Stimulated activated CD8-positive, alpha-beta memory T cell treated with anti-CD3 and anti-CD28 coated beads, Interleukin-12 subunit alpha, Interleukin-12 subunit beta, amount 100 ng/mL, for 4 hours (primary cell): Measurements from ENCODE around the gene SH3BP5L.

ENCODE experiments used
- DNase-seq: peaks from one replicate; pipeline ENCODE4 v3.0.0-alpha.2; 2020; ENCODE audit warnings: low read depth

Gene SH3BP5L

DNA sequence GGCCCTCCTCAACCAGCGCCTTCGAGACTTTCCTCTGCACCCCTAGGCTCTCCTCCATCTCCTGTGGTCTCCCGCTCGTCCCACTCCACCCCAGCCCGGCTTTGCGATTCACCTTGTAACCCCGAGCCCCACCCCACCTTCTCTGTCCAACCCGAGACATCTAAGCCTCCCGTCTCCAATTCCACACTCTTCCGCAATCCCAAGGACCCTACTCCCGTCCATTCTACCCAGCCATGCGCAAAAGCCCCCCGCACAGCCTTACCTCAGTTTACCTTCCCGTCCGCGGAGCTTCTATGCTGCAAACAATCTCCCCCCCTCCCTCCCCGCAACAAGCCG lies 174 bp downstream of the SH3BP5L start:
- DNase-seq, result no peak

DNA sequence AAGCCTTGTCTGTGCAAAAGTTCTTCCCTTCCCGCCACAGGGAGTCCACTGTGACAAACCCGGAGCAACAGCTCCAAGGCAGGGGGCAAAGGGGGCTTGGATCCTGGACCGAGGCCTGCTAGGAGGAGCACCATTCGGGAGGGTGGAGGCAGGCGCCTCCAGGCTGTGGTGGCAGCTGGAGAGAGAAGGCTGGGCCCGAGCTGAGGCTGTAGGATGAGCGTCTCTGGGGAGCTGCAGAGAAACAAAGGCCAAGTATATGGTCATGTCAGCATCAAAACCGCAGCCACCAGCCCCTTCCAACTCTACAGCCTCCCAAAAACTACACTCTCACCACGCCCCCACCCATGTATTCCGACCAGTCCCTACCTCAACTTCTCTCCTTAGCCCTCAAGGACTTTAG lies 579 bp downstream of the SH3BP5L start:
- DNase-seq, result no peak

DNA sequence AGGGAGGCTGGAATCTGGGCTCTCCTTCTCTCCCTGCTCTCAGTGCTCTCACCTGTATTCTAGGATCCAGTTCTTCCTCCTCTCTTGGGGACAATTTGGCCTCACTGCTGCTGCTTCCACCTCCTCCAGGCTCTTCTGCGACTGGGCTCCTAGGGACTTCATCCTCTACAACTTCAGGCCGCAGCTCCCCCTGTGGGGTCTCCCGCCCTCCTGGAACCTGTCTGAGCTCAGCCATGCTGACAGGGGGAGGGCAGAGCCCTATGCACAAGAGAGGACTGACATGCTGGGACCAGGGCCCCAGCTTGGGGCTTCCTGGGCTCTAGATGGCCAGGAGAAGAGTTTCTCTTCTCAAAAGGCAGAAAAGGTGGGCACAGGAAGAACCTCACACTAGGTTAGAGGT lies 1.0 kb downstream of the SH3BP5L start:
- no peak for DNase-seq

DNA sequence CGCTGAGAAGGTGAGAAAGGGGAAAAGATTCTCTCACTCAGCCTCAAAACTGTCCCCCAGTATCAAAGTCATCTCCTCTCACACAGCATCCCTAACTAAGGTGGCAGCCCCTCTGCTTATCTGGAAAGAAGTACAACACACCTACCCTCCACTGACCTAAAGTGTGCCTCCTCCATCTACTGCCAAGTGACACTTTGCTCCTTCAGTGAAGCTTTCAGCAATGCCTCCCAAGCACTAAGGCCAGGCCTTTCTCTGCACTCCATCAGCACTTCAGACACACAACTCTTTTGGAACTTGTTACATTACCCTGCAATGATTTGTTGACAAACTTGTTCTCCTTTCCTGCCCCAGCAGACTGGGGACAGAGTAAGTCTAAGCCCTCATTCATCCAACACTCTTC lies 1.4 kb downstream of the SH3BP5L start:
- DNase-seq, result no peak

DNA sequence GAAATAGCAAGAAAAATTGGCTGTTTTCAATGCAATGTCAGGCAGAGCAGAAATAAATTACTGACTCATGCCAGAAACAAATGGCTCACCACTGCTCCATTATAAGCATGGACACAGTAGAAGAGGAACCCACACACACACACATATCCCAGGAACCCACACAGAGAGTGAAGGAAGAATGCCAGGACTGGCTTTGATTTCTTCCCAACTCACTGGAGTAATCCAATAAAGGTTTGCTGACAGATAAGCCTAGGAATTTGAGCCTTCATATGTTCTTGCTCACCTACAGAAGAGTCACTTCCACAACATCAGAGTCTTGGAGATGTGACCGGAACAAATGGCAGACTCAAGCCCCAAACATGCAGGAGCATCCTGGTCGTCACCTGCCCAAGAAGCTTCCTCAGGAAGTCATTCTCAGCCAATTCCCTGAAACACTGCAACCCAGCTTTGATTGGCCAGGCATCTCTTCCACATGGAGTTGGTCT lies 2.2 kb downstream of the SH3BP5L start:
- DNase-seq, result no peak

DNA sequence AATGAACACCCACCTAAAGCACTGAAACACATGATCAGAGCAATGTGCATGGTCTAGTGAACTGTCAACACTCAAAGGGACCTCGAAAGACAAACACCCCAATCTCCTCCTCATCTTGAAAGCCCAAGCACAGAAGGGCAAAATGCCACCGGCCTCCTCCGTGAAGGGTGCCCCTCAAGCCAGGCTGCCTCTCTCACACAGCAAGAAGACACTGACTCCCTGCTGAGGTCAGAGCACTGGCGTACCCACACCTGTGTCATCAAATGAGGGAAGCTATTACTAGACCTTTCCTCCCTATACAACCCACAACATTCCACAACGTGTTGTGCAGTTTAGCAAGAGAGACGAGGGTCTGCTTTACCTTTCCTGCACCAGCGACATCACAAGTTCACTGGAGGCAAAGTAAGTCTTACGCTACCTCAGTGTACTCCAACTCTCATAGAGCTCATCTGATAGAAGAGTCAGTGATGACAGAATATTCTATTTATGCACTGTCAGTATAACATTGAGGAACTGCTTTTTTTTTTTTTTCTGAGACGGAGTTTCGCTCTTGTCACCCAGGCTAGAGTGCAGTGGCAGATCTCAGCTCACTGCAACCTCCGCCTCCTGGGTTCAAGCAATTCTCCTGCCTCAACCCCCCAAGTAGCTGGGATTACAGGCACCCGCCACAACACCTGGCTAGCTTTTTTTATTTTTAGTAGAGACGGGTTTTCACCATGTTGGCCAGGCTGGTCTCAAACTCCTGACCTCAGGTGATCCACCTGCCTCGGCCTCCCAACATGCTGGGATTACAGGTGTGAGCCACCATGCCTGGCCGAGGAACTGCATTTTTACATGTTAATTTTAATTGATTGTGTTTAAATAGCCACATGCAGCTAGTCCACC lies 3.3 kb downstream of the SH3BP5L start:
- no peak for DNase-seq

DNA sequence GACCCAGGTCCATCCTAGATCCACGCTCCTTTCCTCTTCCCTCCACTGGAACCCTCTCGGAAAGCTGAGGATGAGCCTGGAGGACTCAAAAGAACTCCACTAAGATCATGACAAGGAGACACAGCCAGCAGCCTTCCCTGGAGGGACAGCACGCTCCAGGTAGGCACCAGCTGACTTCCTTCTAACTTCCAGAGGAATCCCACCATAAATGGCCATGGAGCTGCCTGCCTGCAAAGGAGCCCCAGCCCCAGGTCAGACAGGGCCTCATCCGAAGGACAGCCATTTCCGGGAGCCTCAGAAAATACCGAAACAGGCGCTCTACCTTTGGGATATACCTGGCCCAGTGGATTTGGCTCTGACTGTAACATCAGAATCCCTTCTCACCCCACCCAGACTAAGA lies 4.1 kb downstream of the SH3BP5L start:
- DNase-seq, result no peak

DNA sequence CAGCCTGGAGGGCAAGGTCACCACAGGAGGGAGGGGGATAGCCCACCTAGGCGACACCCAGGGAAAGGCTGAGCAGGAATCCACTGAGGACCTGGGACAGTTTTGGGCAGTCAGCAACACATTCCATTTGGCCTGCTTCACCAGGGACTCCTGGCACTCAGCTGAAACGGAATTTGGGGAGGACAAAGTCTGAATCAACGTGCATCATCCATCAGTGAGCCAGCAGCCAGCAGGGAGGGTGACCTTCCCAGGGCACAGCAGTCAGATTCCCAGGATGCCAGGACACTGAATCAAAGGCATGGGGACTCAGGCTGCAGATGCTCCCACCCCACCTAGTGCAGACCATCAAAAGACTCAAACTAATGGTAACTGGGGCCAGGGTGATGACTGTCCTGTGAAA lies 4.6 kb downstream of the SH3BP5L start:
- no peak for DNase-seq

DNA sequence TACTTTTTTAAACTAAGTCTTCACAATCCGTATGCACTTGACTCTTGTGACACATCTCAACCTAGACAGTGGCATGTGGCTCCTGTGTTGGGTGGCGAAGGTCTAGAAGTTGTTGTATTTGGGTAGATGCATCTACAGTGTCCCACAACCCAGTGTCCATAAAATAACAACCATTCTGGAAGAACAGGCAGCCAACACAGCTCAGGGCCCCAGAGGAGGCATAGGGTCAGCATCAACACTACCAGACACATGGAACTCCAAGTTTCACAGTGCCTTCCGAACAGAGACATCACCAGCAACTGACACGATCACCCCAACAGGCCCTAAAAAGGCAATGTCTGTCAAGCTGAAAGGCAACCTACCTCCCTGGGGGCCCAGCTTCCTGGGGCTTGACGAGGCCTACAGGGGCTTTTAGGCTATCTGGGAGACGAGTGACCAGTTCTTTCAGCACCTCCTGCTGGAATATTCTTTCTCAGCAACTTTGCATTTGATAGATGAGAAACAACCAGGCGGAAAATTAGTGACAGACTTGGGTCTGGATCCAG lies 5.6 kb downstream of the SH3BP5L start:
- no peak for DNase-seq

DNA sequence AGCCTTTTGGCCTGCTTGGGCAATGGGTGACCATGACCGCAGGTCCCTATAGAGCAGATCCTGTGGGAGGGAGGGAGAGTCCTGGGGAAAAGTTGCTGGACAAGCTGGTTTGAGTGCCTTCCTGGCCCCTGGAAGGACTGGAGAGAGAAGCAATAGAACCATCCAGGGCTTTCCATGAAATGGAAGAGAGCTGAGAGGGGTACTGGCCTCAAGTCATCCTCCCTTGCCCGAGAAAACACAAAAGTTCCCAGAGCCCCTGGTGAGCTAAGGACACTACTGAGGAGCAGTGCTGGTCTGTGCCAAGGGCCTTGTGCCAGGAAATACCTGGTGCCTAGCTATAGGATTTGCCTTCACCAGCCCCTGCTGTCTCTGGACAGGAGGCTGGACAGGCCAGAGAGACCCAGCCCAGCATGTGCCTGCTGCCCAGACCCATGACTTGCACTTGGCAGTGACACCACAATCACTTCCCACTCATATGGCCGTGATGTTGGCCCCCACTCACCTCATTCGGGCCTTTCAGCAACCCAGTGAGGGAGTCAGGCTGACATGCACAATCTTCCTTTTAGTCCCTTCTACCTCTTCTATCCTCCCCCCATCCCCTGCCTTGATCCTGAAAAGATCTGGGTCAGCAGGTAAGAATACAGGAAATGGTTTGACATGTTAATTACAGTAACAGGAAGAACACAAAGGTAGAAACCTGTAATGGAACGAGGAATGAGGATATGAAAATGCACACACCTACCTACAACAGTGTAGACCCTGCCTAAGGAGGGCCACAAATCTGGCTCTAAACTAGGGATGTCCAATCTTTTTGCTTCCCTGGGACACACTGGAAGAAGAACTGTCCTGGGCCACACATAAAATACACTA lies 7.0 kb downstream of the SH3BP5L start:
- DNase-seq, result no peak

DNA sequence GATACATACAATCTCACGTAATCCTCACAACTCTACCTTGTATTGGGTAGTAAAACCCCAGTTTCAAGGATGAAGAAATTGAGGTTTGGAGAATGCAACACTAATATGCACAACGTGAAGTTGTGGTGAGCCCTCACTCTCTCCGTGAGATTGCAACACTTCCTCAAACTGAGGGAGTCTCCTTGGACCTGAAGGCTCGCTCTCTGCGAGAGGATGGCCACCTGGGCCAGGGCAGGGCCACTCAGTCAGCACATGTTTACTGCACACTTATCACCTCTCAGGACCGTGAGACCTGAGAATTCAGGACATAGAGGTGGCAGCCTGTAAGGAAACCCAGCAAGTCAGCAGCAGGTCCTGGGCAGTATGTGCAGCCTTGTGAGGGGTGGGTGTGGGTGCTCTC lies 8.7 kb downstream of the SH3BP5L start:
- no peak for DNase-seq

DNA sequence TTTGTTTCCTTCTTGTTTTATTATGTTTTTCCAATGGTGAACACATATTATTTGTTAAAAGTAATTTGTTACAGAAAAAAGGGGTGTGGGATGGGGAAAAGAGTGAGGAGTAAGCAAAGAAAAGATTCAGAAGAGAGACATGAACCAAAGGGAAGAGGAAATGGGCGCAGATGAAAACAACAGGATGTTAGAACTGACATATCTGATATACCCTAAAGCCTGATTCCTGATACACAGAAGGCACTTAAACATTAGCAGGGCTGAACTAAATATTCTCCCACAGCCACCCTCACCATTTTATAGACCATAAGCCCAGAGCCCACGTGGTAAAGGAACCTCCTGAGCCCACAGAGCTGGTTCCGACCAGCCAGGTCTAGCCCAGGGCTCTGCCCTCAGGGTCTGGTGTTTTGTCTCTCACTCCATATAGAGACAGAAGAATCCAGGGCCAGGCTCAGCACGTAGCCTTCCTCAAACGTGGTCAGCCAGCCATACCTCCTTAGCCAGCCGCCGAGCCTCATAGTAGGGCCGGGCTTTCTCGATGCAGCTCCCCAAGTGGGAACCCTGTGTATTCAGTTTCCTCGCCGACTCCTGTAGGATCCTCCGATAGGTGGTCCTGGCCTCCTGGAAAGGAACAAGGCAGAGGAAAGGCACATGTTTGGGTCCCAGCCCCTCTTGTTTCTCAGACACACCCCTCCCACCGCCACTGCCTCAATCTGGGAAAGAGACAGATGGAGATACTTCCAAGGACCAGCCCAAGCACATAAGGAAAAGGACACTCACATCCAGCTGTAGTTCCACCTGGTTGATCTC lies 9.5 kb downstream of the SH3BP5L start:
- no peak for DNase-seq

DNA sequence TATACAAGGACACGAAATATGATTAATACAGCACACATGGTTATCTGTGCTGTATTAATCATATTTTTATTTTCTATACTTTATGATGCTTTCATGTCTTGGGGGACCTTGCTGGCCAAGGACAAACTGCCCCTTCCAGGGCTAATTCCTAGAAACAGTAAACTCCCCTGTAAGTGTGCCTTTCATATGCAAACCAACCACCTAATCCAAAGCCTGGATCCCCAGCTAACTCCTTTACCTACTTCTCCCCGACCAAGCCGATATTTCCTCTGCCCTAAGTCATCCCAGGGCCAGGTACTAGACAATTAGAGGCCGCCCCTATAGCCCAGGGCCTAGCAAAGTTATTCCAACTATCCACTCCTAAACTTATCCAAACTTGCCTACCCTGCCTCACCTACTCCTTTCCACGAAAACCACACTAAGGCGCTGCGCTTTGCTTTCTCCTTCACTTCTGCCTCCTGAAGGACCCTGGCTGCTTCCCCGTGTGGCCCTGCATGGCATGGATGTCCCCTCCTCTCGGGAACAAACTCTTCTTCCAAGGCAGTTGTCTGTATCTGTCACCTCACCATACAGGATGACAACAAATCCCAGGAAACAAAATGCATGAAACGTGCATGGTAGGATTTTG lies 10.2 kb downstream of the SH3BP5L start:
- DNase-seq, result no peak

DNA sequence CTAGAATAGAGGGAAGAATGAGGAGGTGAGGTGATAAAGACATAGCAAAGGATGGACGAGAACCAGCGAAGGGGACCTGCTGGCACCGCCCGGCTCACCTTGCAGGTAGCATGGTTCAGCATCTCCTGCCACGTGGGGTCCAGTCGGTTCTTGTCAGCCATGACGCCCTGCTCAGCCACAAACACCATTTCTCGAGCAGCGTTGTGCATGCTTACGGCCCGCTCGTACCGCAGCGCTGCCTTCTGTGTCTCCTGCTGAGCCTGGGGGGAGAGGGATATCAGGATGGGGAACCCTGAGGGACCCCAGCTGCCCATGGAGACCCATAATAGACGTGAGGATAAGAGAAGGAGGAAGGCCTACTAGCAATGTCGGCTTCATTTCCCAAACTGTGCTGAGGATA lies 11.4 kb downstream of the SH3BP5L start:
- DNase-seq, result no peak

DNA sequence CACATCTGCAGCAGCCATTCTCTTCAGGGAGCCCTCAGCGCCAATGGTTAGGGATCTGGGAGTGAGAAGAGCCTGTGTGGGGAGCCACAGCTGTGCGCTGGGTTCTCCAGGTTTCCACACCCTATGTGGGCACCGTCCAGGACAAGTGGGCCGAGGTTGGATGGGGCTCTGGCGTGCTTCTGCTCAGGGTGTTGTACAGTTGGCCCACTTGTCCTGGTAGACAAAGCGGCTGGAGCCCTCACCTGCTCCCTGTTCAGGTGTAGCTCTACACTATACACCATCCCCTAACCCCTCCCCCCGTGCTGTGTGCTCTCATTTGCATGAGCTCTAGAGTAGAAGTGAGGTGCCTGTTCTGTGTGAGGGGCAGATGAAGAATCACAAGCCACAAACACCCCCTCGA lies 12.2 kb downstream of the SH3BP5L start:
- DNase-seq, result no peak

DNA sequence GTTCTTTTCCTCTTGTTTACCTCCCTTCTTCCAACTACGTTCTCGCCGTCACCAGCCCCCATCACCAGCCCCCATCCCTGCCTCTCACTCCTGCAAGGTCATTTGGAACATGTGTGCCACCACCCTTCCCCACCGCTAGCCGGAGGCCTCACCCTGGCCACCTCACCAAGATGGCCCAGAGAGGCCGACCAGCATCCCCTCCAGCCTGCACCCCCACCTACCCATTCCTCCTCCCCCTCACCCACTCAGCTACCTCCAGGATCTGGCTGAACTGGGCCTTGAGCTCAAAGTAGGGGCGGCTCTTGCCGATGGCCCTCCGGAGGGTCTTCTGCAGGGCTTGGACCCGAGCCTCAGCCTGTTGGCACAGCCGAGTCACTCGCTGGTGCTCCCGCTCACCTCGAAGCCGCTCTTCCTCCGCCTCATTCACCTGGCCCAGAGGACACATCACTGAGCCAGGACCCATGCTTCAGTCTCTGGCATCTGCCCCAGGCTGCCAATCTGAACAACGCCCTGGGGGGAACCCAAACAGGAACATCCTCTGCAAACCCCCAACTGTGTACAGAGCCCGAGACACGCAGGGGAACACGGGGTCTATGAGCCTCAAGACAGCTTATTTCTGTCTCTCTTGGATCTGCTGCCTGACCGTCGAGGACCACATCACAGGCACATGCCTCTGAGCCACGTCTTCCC lies 12.8 kb downstream of the SH3BP5L start:
- DNase-seq, result no peak

DNA sequence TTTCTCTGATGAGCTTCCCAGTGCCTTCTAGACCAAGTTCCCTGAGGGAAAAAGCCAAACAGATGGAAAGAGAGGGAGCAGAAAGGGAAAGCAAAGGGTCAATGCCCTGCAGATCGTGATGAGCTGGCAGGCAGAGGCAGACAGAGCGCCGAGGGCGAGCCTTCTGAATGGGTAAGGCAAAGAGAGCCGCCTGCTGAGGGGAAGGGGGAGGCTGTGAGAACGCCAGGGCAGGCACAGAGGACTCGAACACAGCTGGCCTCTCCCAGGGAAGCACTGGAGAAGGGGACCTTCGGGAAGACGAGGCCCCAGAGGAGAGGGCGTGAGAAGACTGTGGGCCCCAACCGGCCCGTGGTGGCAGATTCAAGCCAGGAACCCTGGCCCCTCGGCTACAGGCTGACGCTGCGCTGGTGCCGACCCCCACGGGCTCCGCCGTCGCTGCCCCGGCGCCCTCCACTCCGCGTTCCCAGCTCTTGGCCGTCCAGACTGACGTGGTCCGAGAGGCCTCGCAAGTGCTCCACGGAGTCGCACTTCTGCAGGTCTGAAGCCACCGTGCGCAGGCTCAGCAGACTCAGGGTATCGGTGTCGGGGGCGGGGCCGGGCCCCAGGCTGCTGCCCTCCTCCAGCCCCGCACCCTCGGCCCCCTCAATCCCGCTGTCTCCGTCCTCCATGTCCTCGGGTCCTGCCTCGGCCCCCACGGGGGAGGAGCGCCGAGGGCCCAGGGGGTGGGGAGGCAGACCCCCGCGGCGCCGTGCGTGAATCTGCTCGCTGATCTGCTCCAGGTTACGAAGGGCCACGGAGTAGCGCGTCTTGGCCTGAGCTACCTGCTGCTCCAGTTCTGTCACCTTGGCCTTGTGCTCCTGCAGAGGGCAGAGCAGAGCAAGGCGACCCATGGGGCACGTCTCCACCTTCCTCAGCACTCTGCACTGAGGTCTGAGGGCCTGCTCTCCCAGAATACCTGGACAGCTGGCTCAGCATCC lies 13.9 kb downstream of the SH3BP5L start:
- DNase-seq, result no peak

DNA sequence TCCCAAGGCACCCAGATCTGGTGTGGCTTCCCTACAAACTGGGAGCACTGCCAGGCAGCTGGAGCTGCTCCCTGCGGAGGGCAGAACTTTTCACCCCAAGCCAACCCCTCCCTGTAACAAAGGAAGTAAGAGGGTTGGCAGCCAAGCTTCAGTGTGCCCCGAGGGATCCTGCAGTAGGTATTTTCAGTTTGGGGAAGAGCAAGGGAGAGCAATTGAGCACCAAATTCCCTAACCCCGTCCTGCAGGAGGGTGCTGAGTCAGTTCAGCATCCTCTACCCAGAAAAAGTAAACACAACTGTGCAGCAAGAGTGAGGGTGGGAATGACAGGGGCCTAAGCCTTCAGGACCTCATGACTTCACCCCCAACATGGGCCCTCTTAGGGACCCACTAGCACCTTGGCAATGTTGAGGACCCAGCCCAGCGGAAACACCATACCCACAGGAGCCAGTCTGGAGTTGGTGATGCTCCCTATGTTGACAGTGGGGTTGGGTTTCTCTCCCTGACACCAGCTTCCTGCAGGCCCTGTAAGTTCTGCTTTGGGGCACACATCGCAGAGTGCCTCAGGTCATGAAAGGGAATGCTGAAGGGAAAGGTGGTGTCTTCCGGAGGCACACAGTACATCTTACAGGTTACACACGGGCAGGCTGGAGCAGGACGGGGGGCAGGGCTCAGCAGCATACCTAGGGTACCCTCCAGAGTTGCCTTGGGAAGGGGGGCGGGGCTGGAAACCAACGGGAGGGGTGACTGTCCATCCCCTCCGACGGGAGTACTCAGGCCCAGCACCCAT lies 14.8 kb downstream of the SH3BP5L start:
- DNase-seq, result no peak
